HCT116 (cell line): ENCODE measurements around the gene XKR3. TPM values are rescaled to one million over a fixed set of nuclear protein-coding genes. Genes with fewer than 3 reads are reported as not detected.

Experiments used
- ATAC-seq: fragments of 200-7000 bp; cut with Tn5 transposase; 2 replicates; pipeline ENCODE4 v1.9.1; 2020; ENCODE audit warnings: mild to moderate bottlenecking, moderate library complexity
- BruUV-seq: library from RNA; stranded (reverse); fragments of 400-500 nt; replicated peaks from 2 replicates; lab custom pipeline; 2021; lab: Mats Ljungman, UMichigan
- CTCF ChIA-PET: fragments of 300-600 bp; sonication (Branson Sonifier 250); formaldehyde crosslinking; loops from one replicate; lab custom pipeline; 2021; ENCODE audit warnings: antibody characterized with exemption; lab: Charles Lee
- POLR2A ChIA-PET: fragments of 300-600, 350-600 bp; sonication (Branson Sonifier 250); formaldehyde crosslinking; loops from one replicate; lab custom pipeline; 2021; ENCODE audit warnings: antibody characterized with exemption; lab: Charles Lee
- RAD21 ChIA-PET, 2 experiments: fragments of 300-600 bp; sonication (Branson Sonifier 250); formaldehyde crosslinking; loops; one replicate each; lab custom pipeline; 2023; ENCODE audit warnings: low total read pairs in 2 of 2; ENCODE audit not compliant: uncharacterized antibody in 2 of 2, unreplicated experiment in 2 of 2, low non-redundant PET in 1 of 2; lab: Charles Lee
- DNase-seq: peaks from one replicate; pipeline ENCODE4 v3.0.0-alpha.2; 2010; ENCODE audit warnings: low read depth, low spot score
- H2AFZ ChIP-seq: fragments of 200-600 bp; shearing (Covaris generic), sonication (generic); 2 replicates; pipeline ENCODE4 v1.6.1; 2017; ENCODE audit warnings: low read depth, mixed run types, mixed read lengths, antibody characterized with exemption, low read length; ENCODE audit not compliant: poor library complexity, severe bottlenecking
- H3K27ac ChIP-seq: 2 replicates; pipeline ENCODE4 v1.5.1; 2012; ENCODE audit warnings: low read depth, low read length
- H3K27me3 ChIP-seq: fragments of 200-600 bp; sonication (generic); 2 replicates; pipeline ENCODE4 v1.6.1; 2016; ENCODE audit warnings: mixed run types, low read length, mixed read lengths; ENCODE audit not compliant: insufficient read depth
- H3K36me3 ChIP-seq, 2 experiments: fragments of 200-500 bp in 1 of 2; fragments of 200-600 bp in 1 of 2; sonication (Bioruptor generic) in 1 of 2; sonication (generic) in 1 of 2; 2 replicates each; pipeline versions ENCODE4 v1.5.1 to v1.6.1; 2014 to 2016; ENCODE audit warnings: low read length in 2 of 2, inconsistent platforms in 1 of 2, mixed read lengths in 1 of 2, mixed run types in 1 of 2; ENCODE audit not compliant: insufficient read depth in 2 of 2, control insufficient read depth in 1 of 2
- H3K4me1 ChIP-seq, 2 experiments: fragments of 200-600 bp in 1 of 2; sonication (generic) in 1 of 2; 2 replicates each; pipeline versions ENCODE4 v1.5.1 to v1.6.1; 2012 to 2017; ENCODE audit warnings: low read length in 2 of 2, inconsistent platforms in 1 of 2, mild to moderate bottlenecking in 1 of 2, mixed read lengths in 1 of 2, mixed run types in 1 of 2, moderate library complexity in 1 of 2; ENCODE audit not compliant: insufficient read depth in 2 of 2, control insufficient read depth in 1 of 2
- H3K4me2 ChIP-seq: fragments of 200-600 bp; sonication (generic); 2 replicates; pipeline ENCODE4 v1.6.1; 2017; ENCODE audit warnings: mixed run types, low read length, mixed read lengths
- H3K4me3 ChIP-seq, 2 experiments: fragments of 200-600 bp in 1 of 2; sonication (generic) in 1 of 2; replicated peaks in 1 of 2; 2 replicates each; pipeline ENCODE4 v1.5.1; 2011 to 2016; ENCODE audit warnings: low read length in 2 of 2, control low read depth in 1 of 2, low read depth in 1 of 2, mild to moderate bottlenecking in 1 of 2, mixed read lengths in 1 of 2, mixed run types in 1 of 2
- H3K79me2 ChIP-seq: fragments of 200-600 bp; sonication (generic); 2 replicates; pipeline ENCODE4 v1.6.1; 2017; ENCODE audit warnings: mild to moderate bottlenecking, mixed run types, low read length, moderate library complexity, mixed read lengths; ENCODE audit not compliant: insufficient read depth
- H3K9ac ChIP-seq: fragments of 200-600 bp; sonication (generic); 2 replicates; pipeline ENCODE4 v1.6.1; 2016; ENCODE audit warnings: low read length, mixed read lengths
- H3K9me2 ChIP-seq: fragments of 200-600 bp; sonication (generic), shearing (Covaris generic); 2 replicates; pipeline ENCODE4 v1.6.1; 2017; ENCODE audit warnings: mixed run types, mild to moderate bottlenecking, moderate library complexity; ENCODE audit not compliant: insufficient read depth
- H3K9me3 ChIP-seq, 2 experiments: fragments of 200-500 bp in 1 of 2; fragments of 200-600 bp in 1 of 2; sonication (Bioruptor generic) in 1 of 2; sonication (generic) in 1 of 2; 2 replicates each; pipeline ENCODE4 v1.6.1; 2014 to 2017; ENCODE audit warnings: low read length in 2 of 2, mixed read lengths in 2 of 2, inconsistent platforms in 1 of 2, low read depth in 1 of 2, mild to moderate bottlenecking in 1 of 2, mixed run types in 1 of 2, moderate library complexity in 1 of 2; ENCODE audit not compliant: control insufficient read depth in 1 of 2, insufficient read depth in 1 of 2
- H4K20me1 ChIP-seq: fragments of 200-600 bp; sonication (generic), shearing (Covaris generic); 2 replicates; pipeline ENCODE4 v1.6.1; 2017; ENCODE audit warnings: mixed run types, mild to moderate bottlenecking, moderate library complexity; ENCODE audit not compliant: insufficient read depth
- CBX3 ChIP-seq: IDR thresholded peaks from 2 replicates; pipeline ENCODE4 v1.6.1; 2012; ENCODE audit warnings: low read depth
- CEBPB ChIP-seq: IDR thresholded peaks from 2 replicates; pipeline ENCODE4 v1.6.1; 2012; ENCODE audit warnings: low read depth
- EGR1 ChIP-seq: IDR thresholded peaks from 2 replicates; pipeline ENCODE4 v1.6.1; 2012; ENCODE audit warnings: low read depth
- EZH2 ChIP-seq: fragments of 200-600 bp; sonication (generic); IDR thresholded peaks from 2 replicates; pipeline ENCODE4 v1.6.1; 2017; ENCODE audit warnings: antibody characterized with exemption, mixed run types
- EZH2phosphoT487 ChIP-seq: fragments of 200-600 bp; IDR thresholded peaks from 2 replicates; pipeline ENCODE4 v1.6.1; 2018; ENCODE audit warnings: antibody characterized with exemption, borderline replicate concordance
- FOSL1 ChIP-seq: IDR thresholded peaks from 2 replicates; pipeline ENCODE4 v1.6.1; 2012; ENCODE audit warnings: low read depth
- POLR2A ChIP-seq: IDR thresholded peaks from 2 replicates; pipeline ENCODE4 v1.7.0; 2011; ENCODE audit warnings: borderline replicate concordance; ENCODE audit not compliant: insufficient read depth, insufficient read length; ENCODE audit errors: extremely low read depth
- POLR2AphosphoS5 ChIP-seq: IDR thresholded peaks from 2 replicates; pipeline ENCODE4 v1.6.1; 2011; ENCODE audit warnings: mild to moderate bottlenecking, low read depth, low read length, moderate library complexity
- RAD21 ChIP-seq: IDR thresholded peaks from 2 replicates; pipeline ENCODE4 v1.6.1; 2012; ENCODE audit warnings: low read depth, mild to moderate bottlenecking
- SIN3A ChIP-seq: IDR thresholded peaks from 2 replicates; pipeline ENCODE4 v1.6.1; 2012; ENCODE audit warnings: low read depth
- SP1 ChIP-seq: IDR thresholded peaks from 2 replicates; pipeline ENCODE4 v1.6.1; 2012; ENCODE audit warnings: low read depth
- TCF7L2 ChIP-seq: IDR thresholded peaks from 2 replicates; pipeline ENCODE4 v1.7.0; 2011; ENCODE audit warnings: borderline replicate concordance, inconsistent platforms; ENCODE audit not compliant: insufficient read depth, insufficient read length; ENCODE audit errors: extremely low read depth
- YY1 ChIP-seq: IDR thresholded peaks from 2 replicates; pipeline ENCODE4 v1.6.1; 2011; ENCODE audit warnings: low read length, low read depth, moderate library complexity, mild to moderate bottlenecking; ENCODE audit not compliant: insufficient replicate concordance; ENCODE audit errors: extremely low read depth
- ZFX ChIP-seq: fragments of 450-650 bp; IDR thresholded peaks from 2 replicates; pipeline ENCODE4 v1.6.1; 2017
- ZNF274 ChIP-seq: fragments of 200-500 bp; sonication (Bioruptor generic); IDR thresholded peaks from 2 replicates; pipeline ENCODE4 v1.6.1; 2014; ENCODE audit warnings: mild to moderate bottlenecking, low read depth, low read length, inconsistent platforms
- intact Hi-C: fragments of 100-400 bp; cut with micrococcal nuclease; formaldehyde crosslinking; loops from 2 replicates; pipeline ENCODE4 v1.10.0; 2022
- total RNA-seq: library from RNA; stranded (reverse); gene quantifications from one replicate; pipeline ENCODE4 v1.2.1, GENCODE V29; 2021; ENCODE audit not compliant: unreplicated experiment
- TF ChIP-seq, protein P1 (sequence below): IDR thresholded peaks from 2 replicates; pipeline ENCODE4 v1.6.1; 2011; ENCODE audit warnings: mild to moderate bottlenecking, low read length, moderate library complexity; ENCODE audit not compliant: insufficient replicate concordance; ENCODE audit errors: extremely low read depth
- TF ChIP-seq, protein P2 (sequence below): IDR thresholded peaks from 2 replicates; pipeline ENCODE4 v1.6.1; 2012
- TF ChIP-seq, protein P3 (sequence below), 3 experiments: fragments of 200-600 bp in 1 of 3; sonication (generic) in 1 of 3; IDR thresholded peaks in 2 of 3; conservative IDR thresholded peaks in 1 of 3; 2 replicates each; pipeline ENCODE4 v1.5.1; 2012 to 2017; ENCODE audit warnings: low read depth in 2 of 3, low read length in 2 of 3, antibody characterized with exemption in 1 of 3, borderline replicate concordance in 1 of 3, control low read depth in 1 of 3, mild to moderate bottlenecking in 1 of 3, mixed read lengths in 1 of 3, mixed run types in 1 of 3, moderate library complexity in 1 of 3; ENCODE audit not compliant: insufficient read depth in 1 of 3
- TF ChIP-seq, protein P4 (sequence below): IDR thresholded peaks from 2 replicates; pipeline ENCODE4 v1.6.1; 2012; ENCODE audit warnings: low read depth

XKR3 gene
- total RNA-seq, 1 experiment from 2014 or later: not detected

DNA sequence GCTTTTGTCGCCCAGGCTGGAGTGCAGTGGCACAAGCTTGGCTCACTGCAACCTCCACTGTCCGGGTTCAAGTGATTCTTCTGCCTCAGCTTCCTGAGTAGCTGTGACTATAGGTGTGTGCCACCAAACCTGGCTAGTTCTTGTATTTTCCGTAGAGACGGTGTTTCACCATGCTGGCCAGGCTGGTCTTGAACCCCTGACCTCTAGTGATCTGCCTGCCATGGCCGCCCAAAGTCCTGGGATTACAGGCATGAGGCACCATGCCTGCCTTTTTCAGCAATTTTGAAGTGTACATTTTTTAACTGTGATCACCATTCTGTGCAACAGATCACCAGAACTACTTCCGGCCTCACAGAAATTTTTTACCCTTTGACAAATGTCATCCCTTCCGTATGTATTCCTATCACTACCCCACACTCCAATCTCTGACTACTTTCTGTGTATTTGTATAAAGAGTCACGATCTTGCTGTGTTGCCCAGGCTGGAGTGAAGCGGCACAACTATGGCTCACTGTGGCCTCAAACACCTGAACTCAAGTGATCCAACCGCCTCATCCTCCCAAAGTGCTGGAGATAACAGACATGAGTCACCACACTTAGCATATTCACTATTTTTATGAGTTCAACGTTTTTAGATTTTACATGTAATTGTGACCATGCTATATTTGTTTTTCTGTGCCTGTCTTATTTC, 44.0 kb downstream of the XKR3 start:
- H4K20me1 ChIP-seq: no peaks in the 10 kb centered on the region
- H3K79me2 ChIP-seq: no peaks in the 10 kb centered on the region
- no peaks in the 10 kb centered on the region for H3K9me3 ChIP-seq
- no TSS peak for BruUV-seq
- ChIA-PET POLR2A (no interaction called here), RAD21 (no interaction called here), CTCF (no interaction called here)
- H3K36me3 ChIP-seq: no peaks in the 10 kb centered on the region
- ATAC-seq: no peak
- no peaks in the 10 kb centered on the region for H3K9me2 ChIP-seq
- H3K27ac ChIP-seq: no peak overlapping the region
- TF ChIP-seq POLR2A (no peak), EGR1 (no peak), EZH2phosphoT487 (no peak), CBX3 (no peak), TCF7L2 (no peak), CEBPB (no peak), SP1 (no peak), FOSL1 (no peak), YY1 (no peak), ZFX (no peak), POLR2AphosphoS5 (no peak), ZNF274 (no peak), SIN3A (no peak), RAD21 (no peak), EZH2 (no peak)
- TF ChIP-seq, protein P1, sequence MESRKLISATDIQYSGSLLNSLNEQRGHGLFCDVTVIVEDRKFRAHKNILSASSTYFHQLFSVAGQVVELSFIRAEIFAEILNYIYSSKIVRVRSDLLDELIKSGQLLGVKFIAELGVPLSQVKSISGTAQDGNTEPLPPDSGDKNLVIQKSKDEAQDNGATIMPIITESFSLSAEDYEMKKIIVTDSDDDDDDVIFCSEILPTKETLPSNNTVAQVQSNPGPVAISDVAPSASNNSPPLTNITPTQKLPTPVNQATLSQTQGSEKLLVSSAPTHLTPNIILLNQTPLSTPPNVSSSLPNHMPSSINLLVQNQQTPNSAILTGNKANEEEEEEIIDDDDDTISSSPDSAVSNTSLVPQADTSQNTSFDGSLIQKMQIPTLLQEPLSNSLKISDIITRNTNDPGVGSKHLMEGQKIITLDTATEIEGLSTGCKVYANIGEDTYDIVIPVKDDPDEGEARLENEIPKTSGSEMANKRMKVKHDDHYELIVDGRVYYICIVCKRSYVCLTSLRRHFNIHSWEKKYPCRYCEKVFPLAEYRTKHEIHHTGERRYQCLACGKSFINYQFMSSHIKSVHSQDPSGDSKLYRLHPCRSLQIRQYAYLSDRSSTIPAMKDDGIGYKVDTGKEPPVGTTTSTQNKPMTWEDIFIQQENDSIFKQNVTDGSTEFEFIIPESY: no peak
- TF ChIP-seq, protein P2, sequence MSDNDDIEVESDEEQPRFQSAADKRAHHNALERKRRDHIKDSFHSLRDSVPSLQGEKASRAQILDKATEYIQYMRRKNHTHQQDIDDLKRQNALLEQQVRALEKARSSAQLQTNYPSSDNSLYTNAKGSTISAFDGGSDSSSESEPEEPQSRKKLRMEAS: no peak
- TF ChIP-seq, protein P3, sequence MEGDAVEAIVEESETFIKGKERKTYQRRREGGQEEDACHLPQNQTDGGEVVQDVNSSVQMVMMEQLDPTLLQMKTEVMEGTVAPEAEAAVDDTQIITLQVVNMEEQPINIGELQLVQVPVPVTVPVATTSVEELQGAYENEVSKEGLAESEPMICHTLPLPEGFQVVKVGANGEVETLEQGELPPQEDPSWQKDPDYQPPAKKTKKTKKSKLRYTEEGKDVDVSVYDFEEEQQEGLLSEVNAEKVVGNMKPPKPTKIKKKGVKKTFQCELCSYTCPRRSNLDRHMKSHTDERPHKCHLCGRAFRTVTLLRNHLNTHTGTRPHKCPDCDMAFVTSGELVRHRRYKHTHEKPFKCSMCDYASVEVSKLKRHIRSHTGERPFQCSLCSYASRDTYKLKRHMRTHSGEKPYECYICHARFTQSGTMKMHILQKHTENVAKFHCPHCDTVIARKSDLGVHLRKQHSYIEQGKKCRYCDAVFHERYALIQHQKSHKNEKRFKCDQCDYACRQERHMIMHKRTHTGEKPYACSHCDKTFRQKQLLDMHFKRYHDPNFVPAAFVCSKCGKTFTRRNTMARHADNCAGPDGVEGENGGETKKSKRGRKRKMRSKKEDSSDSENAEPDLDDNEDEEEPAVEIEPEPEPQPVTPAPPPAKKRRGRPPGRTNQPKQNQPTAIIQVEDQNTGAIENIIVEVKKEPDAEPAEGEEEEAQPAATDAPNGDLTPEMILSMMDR (IDR thresholded peaks at IDR 0.05 in 2 of 3, conservative IDR thresholded peaks at IDR 0.05 in 1 of 3; ENCODE audit: borderline replicate concordance in 1 of 3, insufficient read depth in 1 of 3, low read depth in 2 of 3, low read length in 2 of 3): no peak
- TF ChIP-seq, protein P4, sequence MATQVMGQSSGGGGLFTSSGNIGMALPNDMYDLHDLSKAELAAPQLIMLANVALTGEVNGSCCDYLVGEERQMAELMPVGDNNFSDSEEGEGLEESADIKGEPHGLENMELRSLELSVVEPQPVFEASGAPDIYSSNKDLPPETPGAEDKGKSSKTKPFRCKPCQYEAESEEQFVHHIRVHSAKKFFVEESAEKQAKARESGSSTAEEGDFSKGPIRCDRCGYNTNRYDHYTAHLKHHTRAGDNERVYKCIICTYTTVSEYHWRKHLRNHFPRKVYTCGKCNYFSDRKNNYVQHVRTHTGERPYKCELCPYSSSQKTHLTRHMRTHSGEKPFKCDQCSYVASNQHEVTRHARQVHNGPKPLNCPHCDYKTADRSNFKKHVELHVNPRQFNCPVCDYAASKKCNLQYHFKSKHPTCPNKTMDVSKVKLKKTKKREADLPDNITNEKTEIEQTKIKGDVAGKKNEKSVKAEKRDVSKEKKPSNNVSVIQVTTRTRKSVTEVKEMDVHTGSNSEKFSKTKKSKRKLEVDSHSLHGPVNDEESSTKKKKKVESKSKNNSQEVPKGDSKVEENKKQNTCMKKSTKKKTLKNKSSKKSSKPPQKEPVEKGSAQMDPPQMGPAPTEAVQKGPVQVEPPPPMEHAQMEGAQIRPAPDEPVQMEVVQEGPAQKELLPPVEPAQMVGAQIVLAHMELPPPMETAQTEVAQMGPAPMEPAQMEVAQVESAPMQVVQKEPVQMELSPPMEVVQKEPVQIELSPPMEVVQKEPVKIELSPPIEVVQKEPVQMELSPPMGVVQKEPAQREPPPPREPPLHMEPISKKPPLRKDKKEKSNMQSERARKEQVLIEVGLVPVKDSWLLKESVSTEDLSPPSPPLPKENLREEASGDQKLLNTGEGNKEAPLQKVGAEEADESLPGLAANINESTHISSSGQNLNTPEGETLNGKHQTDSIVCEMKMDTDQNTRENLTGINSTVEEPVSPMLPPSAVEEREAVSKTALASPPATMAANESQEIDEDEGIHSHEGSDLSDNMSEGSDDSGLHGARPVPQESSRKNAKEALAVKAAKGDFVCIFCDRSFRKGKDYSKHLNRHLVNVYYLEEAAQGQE: no peak
- H3K4me1 ChIP-seq: no peaks in the 10 kb centered on the region
- H3K4me2 ChIP-seq: no peak overlapping the region
- H3K9ac ChIP-seq: no peak overlapping the region
- no peaks in the 10 kb centered on the region for H3K27me3 ChIP-seq
- H2AFZ ChIP-seq: no peak overlapping the region
- intact Hi-C loops: loop anchor here (10.0 kb wide), 2 partner anchors 46 to 54 kb away; no protein-coding TSS in a partner anchor
- no peak for DNase-seq
- H3K4me3 ChIP-seq: no peak overlapping the region
